ENCODE data around the gene SLC25A33. TPM values are rescaled to one million over a fixed set of nuclear protein-coding genes. Genes with fewer than 3 reads are reported as not detected.

The SLC25A33 gene
- total RNA-seq, 1 experiment from 2014 or later = 14.1 TPM

- intact Hi-C loops (cut with micrococcal nuclease; ENCODE audit: unreplicated experiment) = no loop called here
- no peak overlapping the region for H3K4me3 ChIP-seq (ENCODE audit: low read depth, low read length, poor library complexity, severe bottlenecking)
- BruUV-seq (replicated peaks) = no TSS peak
- POLR2A ChIA-PET (ENCODE audit: low non-redundant PET) = no interaction called here
- DNase-seq (ENCODE audit: low spot score) = no peak
- H3K4me1 ChIP-seq (ENCODE audit: insufficient read depth, low read length, poor library complexity, severe bottlenecking) = no peaks in the 10 kb centered on the region
- no peak overlapping the region for H3K27ac ChIP-seq (ENCODE audit: low read depth, low read length, poor library complexity, severe bottlenecking)
- H3K36me3 ChIP-seq (ENCODE audit: insufficient read depth, low read length, poor library complexity, severe bottlenecking) = no peaks in the 10 kb centered on the region
- no peaks in the 10 kb centered on the region for H3K27me3 ChIP-seq (replicated peaks; ENCODE audit: insufficient read depth, low read depth, low read length, poor library complexity)
- TF ChIP-seq EZH2 (IDR thresholded peaks at IDR 0.05; ENCODE audit: borderline replicate concordance, low read depth, low read length, poor library complexity, severe bottlenecking) = no peak
- H3K9me3 ChIP-seq (ENCODE audit: low read depth, low read length, poor library complexity, severe bottlenecking) = no peaks in the 10 kb centered on the region
- CTCF ChIA-PET = no interaction called here
Observed at GRCh38 chr1:9529190-9529589, 10.1 kb upstream of the SLC25A33 start.

GRCh38 chr1:9530320-9530719, 8.9 kb upstream of the SLC25A33 start:
- H3K4me1 ChIP-seq (ENCODE audit: insufficient read depth, low read length, poor library complexity, severe bottlenecking) = no peaks in the 10 kb centered on the region
- TF ChIP-seq EZH2 (IDR thresholded peaks at IDR 0.05; ENCODE audit: borderline replicate concordance, low read depth, low read length, poor library complexity, severe bottlenecking) (no peak), CTCF (conservative IDR thresholded peaks at IDR 0.05; ENCODE audit: low read depth, low read length) (no peak)
- no peak overlapping the region for H3K4me3 ChIP-seq (ENCODE audit: low read depth, low read length, poor library complexity, severe bottlenecking)
- DNase-seq (ENCODE audit: low spot score) = no peak
- intact Hi-C loops (cut with micrococcal nuclease; ENCODE audit: unreplicated experiment) = no loop called here
- H3K36me3 ChIP-seq (ENCODE audit: insufficient read depth, low read length, poor library complexity, severe bottlenecking) = no peaks in the 10 kb centered on the region
- ChIA-PET POLR2A (ENCODE audit: low non-redundant PET) (no interaction called here), CTCF (interaction anchor here (0.7 kb wide), 1 partner anchor 296 kb away, joined by 4 read pairs; no protein-coding TSS in a partner anchor)
- no peaks in the 10 kb centered on the region for H3K9me3 ChIP-seq (ENCODE audit: low read depth, low read length, poor library complexity, severe bottlenecking)
- no TSS peak for BruUV-seq (replicated peaks)
- H3K27me3 ChIP-seq (replicated peaks; ENCODE audit: insufficient read depth, low read depth, low read length, poor library complexity) = no peaks in the 10 kb centered on the region
- no peak overlapping the region for H3K27ac ChIP-seq (ENCODE audit: low read depth, low read length, poor library complexity, severe bottlenecking)

GRCh38 chr1:9534953-9535352, 4.3 kb upstream of the SLC25A33 start:
- BruUV-seq (replicated peaks) = no TSS peak
- no peak overlapping the region for H3K4me3 ChIP-seq (ENCODE audit: low read depth, low read length, poor library complexity, severe bottlenecking)
- peaks cover 4% of the 10 kb centered on the region for H3K4me1 ChIP-seq (ENCODE audit: insufficient read depth, low read length, poor library complexity, severe bottlenecking)
- POLR2A ChIA-PET (ENCODE audit: low non-redundant PET) = no interaction called here
- CTCF ChIA-PET = no interaction called here
- intact Hi-C loops (cut with micrococcal nuclease; ENCODE audit: unreplicated experiment) = no loop called here
- H3K36me3 ChIP-seq (ENCODE audit: insufficient read depth, low read length, poor library complexity, severe bottlenecking) = no peaks in the 10 kb centered on the region
- no peak for DNase-seq (ENCODE audit: low spot score)
- no peak for TF ChIP-seq CTCF (conservative IDR thresholded peaks at IDR 0.05; ENCODE audit: low read depth, low read length)
- no peak for TF ChIP-seq EZH2 (IDR thresholded peaks at IDR 0.05; ENCODE audit: borderline replicate concordance, low read depth, low read length, poor library complexity, severe bottlenecking)
- no peak overlapping the region for H3K27ac ChIP-seq (ENCODE audit: low read depth, low read length, poor library complexity, severe bottlenecking)
- H3K9me3 ChIP-seq (ENCODE audit: low read depth, low read length, poor library complexity, severe bottlenecking) = no peaks in the 10 kb centered on the region
- H3K27me3 ChIP-seq (replicated peaks; ENCODE audit: insufficient read depth, low read depth, low read length, poor library complexity) = no peaks in the 10 kb centered on the region

- TF ChIP-seq EZH2 (IDR thresholded peaks at IDR 0.05; ENCODE audit: borderline replicate concordance, low read depth, low read length, poor library complexity, severe bottlenecking) (no peak), CTCF (conservative IDR thresholded peaks at IDR 0.05; ENCODE audit: low read depth, low read length) (no peak)
- no peak for DNase-seq (ENCODE audit: low spot score)
- Histone ChIP-seq H3K27ac (ENCODE audit: low read depth, low read length, poor library complexity, severe bottlenecking) (no peak overlapping the region), H3K36me3 (ENCODE audit: insufficient read depth, low read length, poor library complexity, severe bottlenecking) (no peaks in the 10 kb centered on the region), H3K27me3 (replicated peaks; ENCODE audit: insufficient read depth, low read depth, low read length, poor library complexity) (no peaks in the 10 kb centered on the region), H3K4me1 (ENCODE audit: insufficient read depth, low read length, poor library complexity, severe bottlenecking) (peaks cover 4% of the 10 kb centered on the region), H3K9me3 (ENCODE audit: low read depth, low read length, poor library complexity, severe bottlenecking) (no peaks in the 10 kb centered on the region), H3K4me3 (ENCODE audit: low read depth, low read length, poor library complexity, severe bottlenecking) (no peak overlapping the region)
- CTCF ChIA-PET = no interaction called here
- intact Hi-C loops (cut with micrococcal nuclease; ENCODE audit: unreplicated experiment) = no loop called here
- BruUV-seq (replicated peaks) = no TSS peak
- POLR2A ChIA-PET (ENCODE audit: low non-redundant PET) = interaction anchor here (0.6 kb wide), 1 partner anchor 90 kb away, joined by 3 read pairs; no protein-coding TSS in a partner anchor
Observed at GRCh38 chr1:9536301-9536700, 3.0 kb upstream of the SLC25A33 start.

All from A673 (cell line).